Epithelial cell of prostate (primary cell): ENCODE data around the gene IFNA8.
"Not testable (repeated sequence)": the region's sequence is repeated elsewhere in the genome, so short reads cannot be mapped to it uniquely, and the experiment has no call there.

Experiments
- DNase-seq: peaks from one replicate; pipeline ENCODE4 v3.0.0-alpha.2; 2011; ENCODE audit warnings: low read depth, low spot score
- H3K27ac ChIP-seq: fragments of 450-650 bp; 2 replicates; pipeline ENCODE4 v1.5.1; 2017; ENCODE audit warnings: mild to moderate bottlenecking

Gene IFNA8

GRCh38 chr9:21415493-21416267 lies 6.8 kb downstream of the IFNA8 start:
- no peak overlapping the region for H3K27ac ChIP-seq
- no peak for DNase-seq

- H3K27ac ChIP-seq, result no peak overlapping the region
- DNase-seq, result no peak
Observed at GRCh38 chr9:21428235-21428634, 19.3 kb downstream of the IFNA8 start.

GRCh38 chr9:21429191-21429590 lies 20.3 kb downstream of the IFNA8 start:
- DNase-seq, result no peak
- no peak overlapping the region for H3K27ac ChIP-seq

GRCh38 chr9:21432672-21433425 lies 23.9 kb downstream of the IFNA8 start:
- no peak overlapping the region for H3K27ac ChIP-seq

GRCh38 chr9:21434202-21435014 lies 25.5 kb downstream of the IFNA8 start:
- no peak overlapping the region for H3K27ac ChIP-seq
- no peak for DNase-seq

More at GRCh38 chr9:21432672-21433425, 23.9 kb downstream of the IFNA8 start:
- DNase-seq, result no peak

- not testable (repeated sequence) for H3K27ac ChIP-seq, DNase-seq
Observed at GRCh38 chr9:21435015-21435383, 26.1 kb downstream of the IFNA8 start.

- no peak for DNase-seq
- H3K27ac ChIP-seq, result no peak within 1 kb of the TSS
Observed at GRCh38 chr9:21440139-21440538, 31.2 kb downstream of the IFNA8 start, which contains the start of gene IFNA1. Gene IFNA1 (plus strand): TSS chr9:21440439. CDS start chr9:21440508, 69 bp downstream.

- DNase-seq, result no peak
- H3K27ac ChIP-seq, result no peak overlapping the region
Observed at GRCh38 chr9:21443849-21444625, 35.1 kb downstream of the IFNA8 start.

GRCh38 chr9:21449312-21449711 lies 40.4 kb downstream of the IFNA8 start:
- not testable (repeated sequence) for DNase-seq, H3K27ac ChIP-seq

GRCh38 chr9:21450733-21451394 lies 41.9 kb downstream of the IFNA8 start:
- no peak for DNase-seq
- no peak overlapping the region for H3K27ac ChIP-seq

GRCh38 chr9:21452681-21453080 lies 43.8 kb downstream of the IFNA8 start:
- no peak for DNase-seq

GRCh38 chr9:21454149-21454548 lies 45.2 kb downstream of the IFNA8 start:
- DNase-seq, result no peak
- peak overlapping the region; percentile 35 for H3K27ac ChIP-seq

More at GRCh38 chr9:21452681-21453080, 43.8 kb downstream of the IFNA8 start:
- H3K27ac ChIP-seq, result no peak overlapping the region

GRCh38 chr9:21455320-21455719 lies 46.4 kb downstream of the IFNA8 start:
- DNase-seq, result no peak
- H3K27ac ChIP-seq, result no peak overlapping the region
